Coronary artery (tissue), 2 donors: ENCODE measurements around the gene ATF1.
"Not testable (repeated sequence)": the region's sequence is repeated elsewhere in the genome, so short reads cannot be mapped to it uniquely, and the experiment has no call there.

Experiments
- DNase-seq: peaks from one replicate; pipeline ENCODE4 v3.0.0-alpha.2; 2017; ENCODE audit warnings: low spot score
- H3K27ac ChIP-seq, 2 donors: fragments of 200-600 bp; sonication (generic); one replicate each; pipeline ENCODE4 v1.5.1; 2016 to 2019
- H3K4me3 ChIP-seq: fragments of 200-600 bp; sonication (generic); 2 replicates; pipeline ENCODE4 v1.5.1; 2016; ENCODE audit warnings: mild to moderate bottlenecking, moderate library complexity
- TF ChIP-seq, protein P1 (sequence below): fragments of 200-600 bp; sonication (generic); IDR thresholded peaks from one replicate; pipeline ENCODE4 v1.5.1; 2019; ENCODE audit warnings: antibody characterized with exemption

Gene ATF1

GRCh38 chr12:50859621-50860310 is 95.9 kb downstream of the ATF1 start:
- TF ChIP-seq, protein P1, sequence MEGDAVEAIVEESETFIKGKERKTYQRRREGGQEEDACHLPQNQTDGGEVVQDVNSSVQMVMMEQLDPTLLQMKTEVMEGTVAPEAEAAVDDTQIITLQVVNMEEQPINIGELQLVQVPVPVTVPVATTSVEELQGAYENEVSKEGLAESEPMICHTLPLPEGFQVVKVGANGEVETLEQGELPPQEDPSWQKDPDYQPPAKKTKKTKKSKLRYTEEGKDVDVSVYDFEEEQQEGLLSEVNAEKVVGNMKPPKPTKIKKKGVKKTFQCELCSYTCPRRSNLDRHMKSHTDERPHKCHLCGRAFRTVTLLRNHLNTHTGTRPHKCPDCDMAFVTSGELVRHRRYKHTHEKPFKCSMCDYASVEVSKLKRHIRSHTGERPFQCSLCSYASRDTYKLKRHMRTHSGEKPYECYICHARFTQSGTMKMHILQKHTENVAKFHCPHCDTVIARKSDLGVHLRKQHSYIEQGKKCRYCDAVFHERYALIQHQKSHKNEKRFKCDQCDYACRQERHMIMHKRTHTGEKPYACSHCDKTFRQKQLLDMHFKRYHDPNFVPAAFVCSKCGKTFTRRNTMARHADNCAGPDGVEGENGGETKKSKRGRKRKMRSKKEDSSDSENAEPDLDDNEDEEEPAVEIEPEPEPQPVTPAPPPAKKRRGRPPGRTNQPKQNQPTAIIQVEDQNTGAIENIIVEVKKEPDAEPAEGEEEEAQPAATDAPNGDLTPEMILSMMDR = no peak
- no peak for DNase-seq
- Histone ChIP-seq H3K4me3 (no peak overlapping the region), H3K27ac (no peak overlapping the region)

GRCh38 chr12:50862316-50862715 is 98.4 kb downstream of the ATF1 start:
- no peak overlapping the region for H3K27ac ChIP-seq
- TF ChIP-seq, protein P1 = no peak
- DNase-seq = no peak
- no peak overlapping the region for H3K4me3 ChIP-seq

GRCh38 chr12:50865266-50865665 is 101.4 kb downstream of the ATF1 start:
- no peak overlapping the region for H3K27ac ChIP-seq
- H3K4me3 ChIP-seq = no peak overlapping the region
- TF ChIP-seq, protein P1 = no peak
- no peak for DNase-seq

GRCh38 chr12:50868881-50869280 is 105.0 kb downstream of the ATF1 start:
- not testable (repeated sequence) for DNase-seq, H3K4me3 ChIP-seq, H3K27ac ChIP-seq
